GM21529 (cell line): ENCODE data around the gene WDR64.
A peak's percentile ranks its signal among the peaks of the same experiment; 100 is the strongest.

Source experiments
- ATAC-seq: cut with Tn5 transposase; IDR thresholded peaks from one replicate; pipeline ENCODE4 v1.9.1; 2021; ENCODE audit not compliant: unreplicated experiment

Gene WDR64

DNA sequence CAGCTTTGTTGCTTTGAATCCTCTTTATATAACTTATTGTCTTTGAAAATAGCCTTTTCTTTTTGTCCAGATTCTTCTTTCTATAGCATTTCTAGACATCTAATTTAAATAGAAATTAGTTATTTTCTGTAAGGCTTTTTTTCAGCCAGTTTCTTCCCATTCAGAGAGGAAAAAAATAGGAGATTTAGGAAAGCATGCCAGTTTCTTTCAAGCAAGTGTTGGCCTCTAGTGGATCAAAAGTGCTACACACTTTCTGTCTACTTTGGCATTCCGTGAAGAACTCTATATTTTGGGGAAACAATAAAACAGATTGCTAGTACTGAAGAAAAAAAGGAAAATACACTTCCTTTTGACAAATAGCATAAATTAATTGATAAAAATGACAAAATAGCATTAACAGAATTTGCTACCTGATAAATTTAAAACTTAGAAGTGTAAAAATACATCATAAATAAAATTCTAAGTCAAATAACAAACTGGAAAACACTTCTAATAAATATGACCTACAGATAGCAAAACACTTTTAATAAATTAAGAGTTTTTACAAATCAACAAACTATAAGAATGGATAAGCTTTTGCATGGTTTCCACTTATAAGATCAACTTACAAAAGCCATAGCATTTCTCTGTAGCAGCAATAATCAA lies 182.8 kb downstream of the WDR64 start:
- no peak for ATAC-seq

DNA sequence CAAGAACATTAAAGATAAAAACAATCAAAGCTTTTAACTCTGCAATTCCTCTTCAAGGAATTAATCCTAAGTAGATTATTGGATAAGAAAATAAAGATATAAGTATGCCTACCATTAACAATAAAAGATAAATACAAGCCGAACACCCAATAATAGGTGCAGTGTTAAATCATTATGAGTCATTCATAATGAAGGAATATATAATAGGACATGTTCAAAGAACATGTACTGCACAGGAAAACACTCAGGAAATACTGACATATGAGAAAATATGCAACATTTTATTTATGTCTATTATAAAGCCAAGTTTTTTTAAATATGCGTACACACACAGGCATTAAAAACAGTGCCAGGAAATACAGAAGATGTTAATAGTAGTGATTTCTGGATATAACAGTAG lies 184.9 kb downstream of the WDR64 start:
- ATAC-seq = no peak

DNA sequence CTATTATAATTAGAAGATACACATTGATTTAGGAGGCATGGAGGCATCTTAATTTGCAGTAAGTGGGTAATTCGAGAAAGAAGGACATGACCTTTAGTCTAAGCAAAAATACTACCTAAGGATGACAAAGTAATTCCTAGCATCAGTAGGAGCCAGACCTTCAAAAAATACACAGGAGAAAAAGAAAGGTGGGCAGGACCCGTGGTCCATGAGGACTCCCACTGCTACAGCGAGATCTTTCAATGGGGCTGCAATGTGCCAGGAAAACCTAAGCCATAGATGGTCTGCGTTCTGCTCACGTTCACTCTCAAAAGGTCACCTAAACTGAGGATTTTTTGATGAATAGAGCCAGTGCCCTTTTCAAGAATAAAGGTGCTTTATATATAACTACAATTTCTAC lies 185.3 kb downstream of the WDR64 start:
- ATAC-seq = no peak

DNA sequence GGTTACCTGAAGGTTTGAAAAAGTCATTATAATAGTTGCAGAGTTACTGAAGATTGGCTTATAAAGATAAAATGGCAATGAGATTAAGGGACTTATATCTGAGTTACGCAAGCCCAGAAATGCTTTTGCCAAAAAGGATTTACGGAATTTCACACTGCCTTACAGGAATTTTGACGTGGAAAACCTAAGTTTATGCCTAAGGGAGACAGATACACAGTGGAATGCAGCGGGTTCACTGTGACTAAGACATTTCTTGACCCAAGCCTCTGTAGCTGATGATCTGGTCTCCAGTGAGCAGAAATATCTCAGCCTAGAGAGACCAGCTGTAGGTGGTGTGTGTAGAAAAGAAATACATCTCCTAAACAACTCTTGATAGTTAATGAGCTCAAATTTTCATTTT lies 185.8 kb downstream of the WDR64 start:
- no peak for ATAC-seq

DNA sequence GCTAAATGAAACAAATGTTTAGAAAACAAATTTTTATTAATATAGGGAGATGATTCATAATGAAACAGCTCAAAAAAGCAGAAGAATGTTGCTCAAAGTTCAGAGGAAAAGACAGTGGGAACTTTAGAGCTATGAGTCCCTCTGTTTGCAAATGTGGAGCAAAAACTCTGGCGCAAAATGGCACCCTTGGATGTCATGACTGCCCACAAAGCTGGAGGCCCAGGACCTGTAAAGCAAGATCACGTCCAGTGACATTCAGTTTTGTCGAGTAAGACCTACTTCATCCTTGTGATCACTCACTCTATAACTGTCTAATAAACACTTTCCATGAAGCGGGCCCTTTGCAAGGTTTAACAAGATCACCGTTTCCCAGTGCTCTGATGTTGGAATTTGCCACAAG lies 186.8 kb downstream of the WDR64 start:
- peak; percentile 8 for ATAC-seq

DNA sequence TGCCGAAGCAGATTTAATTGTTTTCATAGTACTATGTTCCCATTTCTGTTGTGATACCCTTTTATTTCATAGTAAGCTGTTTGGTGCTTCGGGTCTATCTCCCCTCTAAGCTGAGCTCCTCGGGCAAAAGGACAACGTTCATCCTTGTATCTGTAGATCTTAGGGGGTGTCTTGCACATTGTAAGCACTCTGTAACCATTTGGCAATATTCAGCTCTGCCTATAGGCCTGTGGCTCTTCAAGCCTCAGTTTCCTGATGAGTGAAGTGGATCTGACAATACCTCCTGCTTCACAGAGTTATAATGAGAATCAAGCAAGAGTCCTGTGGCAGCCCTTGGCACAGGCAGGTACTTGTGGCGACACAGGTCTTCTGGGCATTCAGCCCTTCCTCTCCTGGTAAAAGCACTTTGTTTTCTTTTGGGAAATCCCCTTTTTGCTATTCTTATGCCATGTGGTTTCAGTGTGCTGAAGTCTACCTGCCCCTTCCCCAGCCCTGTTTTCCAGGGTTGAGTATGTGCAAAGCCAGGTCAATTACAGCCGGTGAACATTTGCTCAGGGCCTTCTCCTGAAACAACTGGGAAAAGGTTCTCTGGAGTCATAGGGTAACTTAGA lies 187.4 kb downstream of the WDR64 start:
- ATAC-seq = peak; percentile 70

DNA sequence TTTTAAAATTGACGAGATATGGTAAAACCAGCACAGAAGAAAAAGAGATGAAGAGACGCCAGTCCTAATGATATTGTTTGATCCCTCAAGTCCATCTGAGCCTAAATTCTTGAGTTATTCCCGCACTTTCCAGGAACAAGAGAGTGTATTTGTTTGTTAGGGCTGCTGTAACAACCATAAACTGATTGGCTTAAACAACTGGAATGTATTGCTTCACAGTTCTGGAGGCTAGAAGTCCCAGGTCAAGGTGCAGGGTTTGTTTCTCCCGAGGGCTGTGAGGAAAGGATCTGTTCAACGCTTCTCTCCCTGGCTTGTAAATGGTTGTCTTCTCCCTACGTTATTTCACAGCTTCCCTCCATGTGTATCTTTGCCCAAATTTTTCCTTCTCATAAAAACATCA lies 188.1 kb downstream of the WDR64 start:
- ATAC-seq = no peak

DNA sequence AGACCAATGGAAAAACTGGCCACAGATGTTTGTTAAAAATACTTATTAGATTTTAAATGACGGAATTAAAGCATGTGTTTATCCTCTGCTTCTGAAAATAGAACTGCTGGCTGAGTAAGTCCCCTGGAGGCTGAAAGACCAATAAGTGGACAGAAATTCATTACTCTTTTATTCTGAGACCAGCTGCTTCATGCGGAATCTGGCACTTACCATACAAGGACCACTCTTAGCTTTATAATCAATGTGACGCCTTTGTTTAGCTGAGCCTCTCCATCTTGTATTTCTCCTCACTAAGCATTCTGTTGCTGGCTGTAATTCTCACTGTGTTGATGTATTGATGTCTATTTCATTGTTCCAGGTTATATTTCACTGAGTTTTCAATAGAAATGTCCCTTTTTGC lies 189.6 kb downstream of the WDR64 start:
- ATAC-seq = no peak

DNA sequence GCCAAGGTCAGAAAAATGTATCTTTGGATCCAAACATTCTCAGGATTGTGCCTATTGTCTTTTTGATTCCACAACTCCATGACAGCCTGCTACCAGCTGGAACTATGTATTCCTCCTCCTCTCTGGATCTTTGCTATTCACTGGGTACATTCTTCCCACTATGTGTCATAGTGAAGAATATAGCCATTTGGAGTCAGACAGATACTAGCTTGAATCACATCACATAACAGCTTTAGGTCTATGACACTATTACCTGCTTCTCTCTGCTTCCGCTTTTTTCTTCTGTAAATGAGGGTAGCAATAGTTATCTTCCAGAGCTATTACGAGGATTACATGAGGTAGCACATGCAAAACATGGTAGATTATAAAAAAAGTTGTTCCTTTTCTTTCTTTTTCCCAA lies 190.5 kb downstream of the WDR64 start:
- ATAC-seq = no peak

DNA sequence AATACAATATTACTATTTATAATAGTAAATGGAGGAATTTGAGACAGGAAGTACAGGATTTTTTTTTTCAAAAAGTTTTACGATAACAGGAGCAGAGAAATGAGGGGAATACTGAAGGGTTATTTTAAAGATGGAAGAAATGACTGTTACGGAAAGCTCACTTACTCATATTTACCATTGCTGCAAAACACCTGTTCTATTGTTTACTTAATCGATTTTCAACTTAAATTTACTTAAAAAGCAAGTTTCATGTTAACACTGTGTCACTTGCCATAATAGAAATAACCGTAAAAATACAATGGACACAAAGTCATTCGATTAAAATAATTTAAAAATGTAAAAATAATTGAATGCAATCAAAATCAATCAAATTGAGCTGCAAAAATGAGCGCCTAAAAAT lies 192.5 kb downstream of the WDR64 start:
- no peak for ATAC-seq

DNA sequence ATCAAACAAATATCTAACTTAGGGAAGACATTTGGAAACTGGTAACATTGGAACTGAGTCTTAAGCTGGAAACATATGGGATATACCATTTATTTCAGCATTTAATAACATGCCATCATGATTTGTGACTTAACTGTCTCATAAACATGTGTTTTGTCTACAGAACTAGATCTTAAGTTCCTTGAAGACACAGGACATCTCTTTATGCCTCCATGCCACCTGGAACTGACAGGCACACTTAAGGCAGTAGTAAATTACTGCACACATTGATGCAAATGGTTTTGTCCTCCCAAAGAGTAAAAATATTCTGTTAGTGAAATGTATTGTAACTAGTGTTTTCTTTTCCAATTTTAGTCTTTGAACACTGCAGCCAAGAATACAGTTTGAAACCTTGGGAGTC lies 194.3 kb downstream of the WDR64 start:
- ATAC-seq = no peak

DNA sequence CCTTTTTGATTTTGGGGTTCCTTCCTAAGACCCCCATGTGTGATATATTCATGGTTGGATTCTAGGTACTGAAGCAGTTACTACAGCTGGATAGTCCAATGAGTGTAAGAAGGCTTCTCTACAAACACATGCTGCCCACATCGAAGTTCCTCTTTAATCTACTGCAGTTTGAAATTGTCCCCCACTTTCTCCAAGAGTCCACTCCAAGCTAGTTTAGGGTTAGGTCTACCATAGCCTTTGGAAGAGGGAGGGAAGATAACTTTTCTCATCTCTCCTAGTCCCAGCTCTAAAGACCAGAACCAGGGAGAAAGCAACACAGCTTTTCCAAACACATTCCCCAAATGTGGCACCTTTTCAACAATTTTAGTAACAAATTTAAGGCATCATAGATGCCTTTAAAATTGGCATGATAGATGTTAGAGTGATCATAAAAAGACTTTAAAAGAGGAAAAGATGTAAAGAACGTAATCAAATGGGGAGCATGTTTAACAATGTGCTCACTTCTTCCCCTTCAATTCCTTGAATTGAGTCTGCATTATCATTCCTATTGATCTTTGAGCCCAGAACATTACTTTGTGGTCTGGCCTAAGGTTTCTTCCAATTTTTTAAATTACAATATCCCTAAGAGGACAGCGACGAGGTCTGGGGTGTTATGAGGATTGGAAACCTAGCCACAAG lies 194.9 kb downstream of the WDR64 start:
- ATAC-seq = no peak

DNA sequence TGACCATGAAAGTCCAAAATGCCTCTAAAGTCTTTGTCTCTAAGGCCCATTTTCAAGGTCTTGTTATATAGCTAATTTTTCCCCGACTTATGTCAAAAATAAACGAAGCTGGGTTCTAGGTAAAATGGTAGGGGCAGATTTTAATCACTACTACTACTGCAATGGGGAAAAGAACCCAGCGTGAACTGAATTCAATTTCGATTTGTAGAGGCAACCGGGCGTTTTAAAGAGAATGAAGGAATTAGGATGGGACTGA lies 195.4 kb downstream of the WDR64 start:
- no peak for ATAC-seq

DNA sequence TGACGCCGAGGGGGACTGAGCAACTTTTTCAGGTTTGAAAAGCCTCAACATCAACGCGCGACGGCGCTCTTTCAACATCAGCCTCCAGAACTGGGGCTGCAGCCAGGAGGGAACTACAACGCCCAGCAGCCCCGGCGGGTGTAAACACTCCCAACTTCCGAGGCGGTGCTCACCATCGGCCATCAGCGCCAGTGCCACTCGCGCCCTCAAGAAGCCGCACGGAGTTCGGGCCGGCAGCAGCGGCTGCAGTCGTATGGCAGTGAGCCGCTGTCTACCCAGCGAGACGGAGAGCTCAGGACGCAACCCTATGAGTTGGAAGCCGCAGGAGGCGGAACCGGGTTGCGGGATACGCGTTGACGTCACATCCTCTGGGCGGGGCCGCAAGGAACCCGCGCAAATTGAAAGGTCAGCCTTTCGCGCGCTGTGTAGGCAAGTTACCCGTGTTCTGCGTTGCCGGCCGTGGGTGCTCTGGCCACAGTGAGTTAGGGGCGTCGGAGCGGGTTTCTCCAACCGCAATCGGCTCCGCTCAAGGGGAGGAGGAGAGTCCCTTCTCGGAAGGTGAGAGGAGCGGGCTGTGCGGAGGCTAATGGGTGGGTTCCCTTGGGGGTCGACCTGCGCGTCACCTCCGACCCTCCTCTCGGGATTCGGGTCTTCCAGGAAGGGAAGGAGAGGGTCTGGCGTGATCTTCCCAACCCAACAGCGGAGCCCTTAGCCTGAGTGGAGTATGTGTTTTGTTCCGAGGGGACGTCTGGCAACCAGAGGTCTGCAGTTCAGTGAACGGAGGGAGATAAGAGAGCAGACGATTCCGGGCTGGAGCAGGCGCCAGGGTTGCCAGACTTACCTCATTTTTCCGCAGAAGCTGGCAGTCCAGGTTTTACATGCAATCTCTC lies 196.0 kb downstream of the WDR64 start, which contains the start of gene EXO1:
Gene EXO1 (plus strand): TSS at position 409 of the 890 bp plus-strand sequence. CDS start 2,222 bp downstream, outside the sequence.
- ATAC-seq = peak; percentile 93

DNA sequence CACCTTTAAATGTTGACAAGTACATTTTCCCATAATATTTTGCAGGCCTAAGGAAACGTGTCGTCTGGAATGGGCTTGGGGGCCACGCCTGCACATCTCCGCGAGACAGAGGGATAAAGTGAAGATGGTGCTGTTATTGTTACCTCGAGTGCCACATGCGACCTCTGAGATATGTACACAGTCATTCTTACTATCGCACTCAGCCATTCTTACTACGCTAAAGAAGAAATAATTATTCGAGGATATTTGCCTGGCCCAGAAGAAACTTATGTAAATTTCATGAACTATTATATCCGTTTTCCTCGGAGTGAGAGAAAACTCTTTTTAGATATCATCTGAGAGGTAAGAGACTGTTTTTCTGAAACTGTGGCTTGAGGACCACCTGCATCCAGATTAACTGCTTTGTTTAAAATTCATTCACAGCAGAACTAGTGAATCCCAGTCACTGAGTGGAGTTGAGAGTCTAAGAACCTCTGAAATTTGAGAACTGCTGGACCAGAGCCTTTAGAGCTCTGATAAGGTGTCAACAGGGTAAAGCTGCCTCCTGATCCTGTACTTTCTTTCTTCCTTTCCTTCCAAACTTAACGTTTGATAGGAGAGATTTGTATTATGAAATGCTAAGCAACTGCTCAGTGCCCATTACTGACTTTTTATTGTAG lies 196.7 kb downstream of the WDR64 start:
- peak; percentile 9 for ATAC-seq

DNA sequence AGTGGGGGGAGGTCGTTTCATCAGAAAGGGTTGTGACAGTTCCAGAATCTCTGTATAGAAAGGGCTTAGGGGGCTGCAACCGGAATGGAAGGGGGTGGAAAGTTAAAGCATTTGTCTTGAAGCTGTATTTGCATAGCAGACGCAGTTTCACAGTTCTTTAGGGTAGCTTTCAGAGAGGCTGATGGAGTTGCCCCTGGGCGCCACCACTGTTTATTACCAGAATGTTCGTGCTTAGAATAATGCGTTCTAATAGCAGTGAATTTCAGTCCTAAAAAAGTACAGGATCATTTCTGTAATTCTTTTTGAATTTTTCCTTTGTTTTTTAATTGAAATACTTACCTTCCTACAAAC lies 197.2 kb downstream of the WDR64 start:
- ATAC-seq = no peak
